KOPT-K1 (cell line): ENCODE results near the gene RFX2.
"Not testable (repeated sequence)": the region's sequence is repeated elsewhere in the genome, so short reads cannot be mapped to it uniquely, and the experiment has no call there.

Source experiments
- H3K27ac ChIP-seq: fragments of 200-600 bp; sonication (generic); 2 replicates; pipeline ENCODE4 v1.5.1; 2016; ENCODE audit warnings: antibody characterized with exemption, mild to moderate bottlenecking, low read depth, low read length; ENCODE audit not compliant: poor library complexity, severe bottlenecking
- H3K36me3 ChIP-seq: fragments of 200-600 bp; sonication (generic); 2 replicates; pipeline ENCODE4 v1.5.1; 2017; ENCODE audit warnings: antibody characterized with exemption, mild to moderate bottlenecking, low read length, moderate library complexity; ENCODE audit not compliant: insufficient read depth
- H3K9me3 ChIP-seq: fragments of 200-600 bp; sonication (generic); 2 replicates; pipeline ENCODE4 v1.5.1; 2017; ENCODE audit warnings: antibody characterized with exemption, low read length, mild to moderate bottlenecking; ENCODE audit not compliant: insufficient read depth, poor library complexity, severe bottlenecking

The RFX2 gene

GRCh38 chr19:5995606-5996005 lies 114.7 kb downstream of the RFX2 start:
- peaks cover 6% of the 10 kb centered on the region for H3K9me3 ChIP-seq
- H3K36me3 ChIP-seq: no peaks in the 10 kb centered on the region
- no peak overlapping the region for H3K27ac ChIP-seq

- no peak overlapping the region for H3K27ac ChIP-seq
- no peaks in the 10 kb centered on the region for H3K9me3 ChIP-seq
- no peaks in the 10 kb centered on the region for H3K36me3 ChIP-seq
Observed at GRCh38 chr19:5994405-5995165, 115.7 kb downstream of the RFX2 start.

- H3K36me3 ChIP-seq: no peaks in the 10 kb centered on the region
- no peaks in the 10 kb centered on the region for H3K9me3 ChIP-seq
- no peak overlapping the region for H3K27ac ChIP-seq
Observed at GRCh38 chr19:5993648-5994358, 116.5 kb downstream of the RFX2 start.

- Histone ChIP-seq H3K36me3 (no peaks in the 10 kb centered on the region), H3K9me3 (no peaks in the 10 kb centered on the region), H3K27ac (no peak overlapping the region)
Observed at GRCh38 chr19:5993201-5993600, 117.1 kb downstream of the RFX2 start.

- no peaks in the 10 kb centered on the region for H3K36me3 ChIP-seq
- no peak overlapping the region for H3K27ac ChIP-seq
- H3K9me3 ChIP-seq: no peaks in the 10 kb centered on the region
Observed at GRCh38 chr19:5992756-5993155, 117.5 kb downstream of the RFX2 start.

- Histone ChIP-seq H3K27ac (no peak overlapping the region), H3K9me3 (no peaks in the 10 kb centered on the region), H3K36me3 (no peaks in the 10 kb centered on the region)
Observed at GRCh38 chr19:5991244-5991838, 119.0 kb downstream of the RFX2 start.

GRCh38 chr19:5990289-5990797 lies 120.0 kb downstream of the RFX2 start:
- Histone ChIP-seq H3K27ac (no peak overlapping the region), H3K9me3 (no peaks in the 10 kb centered on the region), H3K36me3 (no peaks in the 10 kb centered on the region)

GRCh38 chr19:5989388-5990074 lies 120.8 kb downstream of the RFX2 start:
- Histone ChIP-seq H3K9me3 (no peaks in the 10 kb centered on the region), H3K36me3 (no peaks in the 10 kb centered on the region), H3K27ac (no peak overlapping the region)

GRCh38 chr19:5988517-5989387 lies 121.5 kb downstream of the RFX2 start:
- no peaks in the 10 kb centered on the region for H3K36me3 ChIP-seq
- H3K9me3 ChIP-seq: no peaks in the 10 kb centered on the region

GRCh38 chr19:5987077-5987818 lies 123.1 kb downstream of the RFX2 start:
- Histone ChIP-seq H3K27ac (peak overlapping the region; percentile 12), H3K36me3 (no peaks in the 10 kb centered on the region), H3K9me3 (no peaks in the 10 kb centered on the region)

More at GRCh38 chr19:5988517-5989387, 121.5 kb downstream of the RFX2 start:
- no peak overlapping the region for H3K27ac ChIP-seq

GRCh38 chr19:5985837-5986236 lies 124.5 kb downstream of the RFX2 start:
- H3K27ac ChIP-seq: peak overlapping the region; percentile 90

GRCh38 chr19:5985098-5985783 lies 125.1 kb downstream of the RFX2 start:
- H3K27ac ChIP-seq: peak overlapping the region; percentile 90
- H3K36me3 ChIP-seq: peaks cover 10% of the 10 kb centered on the region
- H3K9me3 ChIP-seq: no peaks in the 10 kb centered on the region

More at GRCh38 chr19:5985837-5986236, 124.5 kb downstream of the RFX2 start:
- H3K9me3 ChIP-seq, H3K36me3 ChIP-seq: not testable (repeated sequence)

- no peaks in the 10 kb centered on the region for H3K9me3 ChIP-seq
- H3K36me3 ChIP-seq: peaks cover 12% of the 10 kb centered on the region
- peak overlapping the region; percentile 90 for H3K27ac ChIP-seq
Observed at GRCh38 chr19:5984600-5984999, 125.7 kb downstream of the RFX2 start.
